ENCODE measurements around the gene ERGIC1. TPM values are rescaled to one million over a fixed set of nuclear protein-coding genes. Genes with fewer than 3 reads are reported as not detected.
A peak's percentile ranks its signal among the peaks of the same experiment; 100 is the strongest.

ERGIC1 gene
- total and polyA plus RNA-seq, 9 donors = 41.7 to 147 (median 92.3) TPM

- TF ChIP-seq CTCF (IDR thresholded peaks at IDR 0.05) = no peak
- TF ChIP-seq EP300 (IDR thresholded peaks at IDR 0.05) = no peak
- no peak for TF ChIP-seq POLR2A (IDR thresholded peaks at IDR 0.05)
- Histone ChIP-seq H3K4me1 (ENCODE audit: insufficient read depth) (peaks cover 12% of the 10 kb centered on the region), H3K27me3 (no peaks in the 10 kb centered on the region), H3K9me3 (no peaks in the 10 kb centered on the region), H3K4me3 (no peak overlapping the region), H3K27ac (peak overlapping the region in 1 of 2 donors; percentile 60), H3K36me3 (no peaks in the 10 kb centered on the region)
- WGBS, 3 donors = 94 to 96% (median 95%) methylated on average over 6 of the region's 6 CpGs
- DNase-seq = peak in 1 of 5 donors; percentile 31
- intact Hi-C loops (cut with DNase I) = loop anchor here in 3 of 4 donors (5.0 to 10.0 kb wide), 3 partner anchors 65 to 103 kb away; no protein-coding TSS in a partner anchor
Measured at GRCh38 chr5:172799416-172799815, 34.6 kb upstream of the ERGIC1 start.

- intact Hi-C loops (cut with DNase I) = no loop called here
- DNase-seq = peak in 2 of 5 donors; percentile 33 to 58
- 90 to 94% (median 90%) methylated on average over 16 of the region's 16 CpGs for WGBS, 3 donors
- TF ChIP-seq EP300 (IDR thresholded peaks at IDR 0.05) (no peak), POLR2A (IDR thresholded peaks at IDR 0.05) (peak; percentile 15), CTCF (IDR thresholded peaks at IDR 0.05) (no peak)
- H3K4me1 ChIP-seq (ENCODE audit: insufficient read depth) = peaks cover 8% of the 10 kb centered on the region
- no peaks in the 10 kb centered on the region for H3K27me3 ChIP-seq
- H3K9me3 ChIP-seq = no peaks in the 10 kb centered on the region
- H3K27ac ChIP-seq = no peak overlapping the region
- no peaks in the 10 kb centered on the region for H3K36me3 ChIP-seq
- H3K4me3 ChIP-seq = no peak overlapping the region
Measured at GRCh38 chr5:172800088-172800551, 33.9 kb upstream of the ERGIC1 start.

- no peaks in the 10 kb centered on the region for H3K27me3 ChIP-seq
- TF ChIP-seq CTCF (IDR thresholded peaks at IDR 0.05) = no peak
- peak; percentile 30 for TF ChIP-seq EP300 (IDR thresholded peaks at IDR 0.05)
- no peaks in the 10 kb centered on the region for H3K36me3 ChIP-seq
- no peaks in the 10 kb centered on the region for H3K9me3 ChIP-seq
- H3K4me1 ChIP-seq (ENCODE audit: insufficient read depth) = peaks cover 8% of the 10 kb centered on the region
- H3K4me3 ChIP-seq = no peak overlapping the region
- no peak for DNase-seq
- intact Hi-C loops (cut with DNase I) = no loop called here
- H3K27ac ChIP-seq = no peak overlapping the region
- WGBS, 3 donors = 34 to 59% (median 57%) methylated on average over 4 of the region's 4 CpGs
Measured at GRCh38 chr5:172801179-172801671, 32.8 kb upstream of the ERGIC1 start.

GRCh38 chr5:172802112-172802511 lies 31.9 kb upstream of the ERGIC1 start:
- 93 to 95% (median 94%) methylated on average over 2 of the region's 2 CpGs for WGBS, 3 donors
- no peaks in the 10 kb centered on the region for H3K27me3 ChIP-seq
- peaks cover 8% of the 10 kb centered on the region for H3K4me1 ChIP-seq (ENCODE audit: insufficient read depth)
- TF ChIP-seq POLR2A (IDR thresholded peaks at IDR 0.05) (no peak), EP300 (IDR thresholded peaks at IDR 0.05) (no peak)
- no peak overlapping the region for H3K27ac ChIP-seq
- no peak for DNase-seq
- intact Hi-C loops (cut with DNase I) = no loop called here
- H3K4me3 ChIP-seq = no peak overlapping the region
- no peaks in the 10 kb centered on the region for H3K9me3 ChIP-seq
- no peaks in the 10 kb centered on the region for H3K36me3 ChIP-seq

GRCh38 chr5:172802567-172803176 lies 31.4 kb upstream of the ERGIC1 start:
- H3K36me3 ChIP-seq = no peaks in the 10 kb centered on the region
- no peak for DNase-seq
- TF ChIP-seq EP300 (IDR thresholded peaks at IDR 0.05) = no peak
- no peak for TF ChIP-seq POLR2A (IDR thresholded peaks at IDR 0.05)
- TF ChIP-seq CTCF (IDR thresholded peaks at IDR 0.05) = no peak
- 84 to 89% (median 88%) methylated on average over 4 of the region's 4 CpGs for WGBS, 3 donors
- H3K27me3 ChIP-seq = no peaks in the 10 kb centered on the region
- peaks cover 8% of the 10 kb centered on the region for H3K4me1 ChIP-seq (ENCODE audit: insufficient read depth)
- no peaks in the 10 kb centered on the region for H3K9me3 ChIP-seq
- H3K27ac ChIP-seq = no peak overlapping the region
- no peak overlapping the region for H3K4me3 ChIP-seq
- intact Hi-C loops (cut with DNase I) = no loop called here

All from ovary (tissue), 9 donors.